DOHH2 (cell line): ENCODE results near the gene TCERG1L.

Source experiments
- H3F3A ChIP-seq: fragments of 200-600 bp; sonication (generic), shearing (Covaris generic); 2 replicates; pipeline ENCODE4 v1.6.0; 2016; ENCODE audit warnings: antibody characterized with exemption, mild to moderate bottlenecking; ENCODE audit not compliant: control insufficient read depth, insufficient read depth
- H3K27ac ChIP-seq: fragments of 200-600 bp; sonication (generic); 2 replicates; pipeline ENCODE4 v1.5.1; 2014; ENCODE audit warnings: low read depth, mild to moderate bottlenecking, low read length, moderate library complexity
- H3K27me3 ChIP-seq: fragments of 200-600 bp; sonication (generic); 2 replicates; pipeline ENCODE4 v1.6.1; 2014; ENCODE audit warnings: mild to moderate bottlenecking, low read length, mixed read lengths; ENCODE audit not compliant: control insufficient read depth
- H3K36me3 ChIP-seq: fragments of 200-600 bp; sonication (generic); 2 replicates; pipeline ENCODE4 v1.6.1; 2014; ENCODE audit warnings: mild to moderate bottlenecking, low read length, moderate library complexity, mixed read lengths; ENCODE audit not compliant: control insufficient read depth
- H3K4me1 ChIP-seq: fragments of 200-600 bp; sonication (generic); 2 replicates; pipeline ENCODE4 v1.6.1; 2014; ENCODE audit warnings: mild to moderate bottlenecking, low read length, mixed read lengths; ENCODE audit not compliant: control insufficient read depth
- H3K4me2 ChIP-seq: fragments of 200-600 bp; sonication (generic); 2 replicates; pipeline ENCODE4 v1.6.0; 2014; ENCODE audit warnings: mild to moderate bottlenecking, low read length, moderate library complexity
- H3K4me3 ChIP-seq: fragments of 200-600 bp; sonication (generic); 2 replicates; pipeline ENCODE4 v1.5.1; 2014; ENCODE audit warnings: mild to moderate bottlenecking, low read length, mixed read lengths
- H3K79me2 ChIP-seq: fragments of 200-600 bp; sonication (generic); 2 replicates; pipeline ENCODE4 v1.6.1; 2014; ENCODE audit warnings: mild to moderate bottlenecking, low read length, mixed read lengths; ENCODE audit not compliant: control insufficient read depth
- H3K9me2 ChIP-seq: fragments of 200-600 bp; sonication (generic); replicated peaks from 2 replicates; pipeline ENCODE4 v1.6.1; 2014; ENCODE audit warnings: mild to moderate bottlenecking, low read length, mixed read lengths; ENCODE audit not compliant: control insufficient read depth
- H3K9me3 ChIP-seq: fragments of 200-600 bp; sonication (generic); 2 replicates; pipeline ENCODE4 v1.6.1; 2014; ENCODE audit warnings: antibody characterized with exemption, low read length, mixed read lengths; ENCODE audit not compliant: control insufficient read depth, insufficient read depth
- H4K20me1 ChIP-seq: fragments of 200-600 bp; sonication (generic); 2 replicates; pipeline ENCODE4 v1.6.0; 2014; ENCODE audit warnings: low read depth, mild to moderate bottlenecking, antibody characterized with exemption, low read length, moderate library complexity; ENCODE audit not compliant: control insufficient read depth, insufficient read depth
- EZH2phosphoT487 ChIP-seq: fragments of 200-600 bp; sonication (generic); IDR thresholded peaks from 2 replicates; pipeline ENCODE4 v1.6.1; 2017; ENCODE audit warnings: borderline replicate concordance, mild to moderate bottlenecking, antibody characterized with exemption, low read length, moderate library complexity, mixed read lengths
- TF ChIP-seq, protein P1 (sequence below): fragments of 200-600 bp; sonication (generic); IDR thresholded peaks from one replicate; pipeline ENCODE4 v1.5.1; 2014; ENCODE audit warnings: antibody characterized with exemption, mild to moderate bottlenecking, low read depth, low read length; ENCODE audit not compliant: poor library complexity, severe bottlenecking

Gene TCERG1L

DNA sequence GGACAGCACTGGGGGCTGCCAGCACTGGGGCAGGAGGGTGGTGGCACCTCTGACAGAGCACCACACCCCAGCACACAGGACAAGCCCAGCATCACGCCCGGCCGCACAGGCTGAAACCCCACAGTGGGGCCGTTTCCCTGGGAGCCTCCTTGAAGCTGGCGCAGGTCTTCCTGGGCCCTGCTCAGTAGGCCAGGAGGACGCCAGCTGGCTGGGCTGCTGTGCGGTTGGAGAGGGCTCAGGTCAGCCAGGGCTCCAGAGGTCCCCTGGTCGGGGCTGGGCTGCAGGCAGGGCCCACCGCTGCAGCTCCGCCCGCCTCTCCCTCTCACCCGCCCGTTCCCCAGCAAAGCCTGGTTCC is 137.3 kb downstream of the TCERG1L start:
- no peak overlapping the region for H3K27ac ChIP-seq
- peaks cover 57% of the 10 kb centered on the region for H3K9me3 ChIP-seq
- no peaks in the 10 kb centered on the region for H3K27me3 ChIP-seq
- no peaks in the 10 kb centered on the region for H4K20me1 ChIP-seq
- H3K79me2 ChIP-seq: no peaks in the 10 kb centered on the region
- TF ChIP-seq, protein P1, sequence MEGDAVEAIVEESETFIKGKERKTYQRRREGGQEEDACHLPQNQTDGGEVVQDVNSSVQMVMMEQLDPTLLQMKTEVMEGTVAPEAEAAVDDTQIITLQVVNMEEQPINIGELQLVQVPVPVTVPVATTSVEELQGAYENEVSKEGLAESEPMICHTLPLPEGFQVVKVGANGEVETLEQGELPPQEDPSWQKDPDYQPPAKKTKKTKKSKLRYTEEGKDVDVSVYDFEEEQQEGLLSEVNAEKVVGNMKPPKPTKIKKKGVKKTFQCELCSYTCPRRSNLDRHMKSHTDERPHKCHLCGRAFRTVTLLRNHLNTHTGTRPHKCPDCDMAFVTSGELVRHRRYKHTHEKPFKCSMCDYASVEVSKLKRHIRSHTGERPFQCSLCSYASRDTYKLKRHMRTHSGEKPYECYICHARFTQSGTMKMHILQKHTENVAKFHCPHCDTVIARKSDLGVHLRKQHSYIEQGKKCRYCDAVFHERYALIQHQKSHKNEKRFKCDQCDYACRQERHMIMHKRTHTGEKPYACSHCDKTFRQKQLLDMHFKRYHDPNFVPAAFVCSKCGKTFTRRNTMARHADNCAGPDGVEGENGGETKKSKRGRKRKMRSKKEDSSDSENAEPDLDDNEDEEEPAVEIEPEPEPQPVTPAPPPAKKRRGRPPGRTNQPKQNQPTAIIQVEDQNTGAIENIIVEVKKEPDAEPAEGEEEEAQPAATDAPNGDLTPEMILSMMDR: no peak
- TF ChIP-seq EZH2phosphoT487: no peak
- H3K36me3 ChIP-seq: no peaks in the 10 kb centered on the region
- H3K4me1 ChIP-seq: no peaks in the 10 kb centered on the region
- H3F3A ChIP-seq: peaks cover 10% of the 10 kb centered on the region
- H3K4me2 ChIP-seq: no peak overlapping the region
- no peaks in the 10 kb centered on the region for H3K9me2 ChIP-seq
- H3K4me3 ChIP-seq: no peak overlapping the region

DNA sequence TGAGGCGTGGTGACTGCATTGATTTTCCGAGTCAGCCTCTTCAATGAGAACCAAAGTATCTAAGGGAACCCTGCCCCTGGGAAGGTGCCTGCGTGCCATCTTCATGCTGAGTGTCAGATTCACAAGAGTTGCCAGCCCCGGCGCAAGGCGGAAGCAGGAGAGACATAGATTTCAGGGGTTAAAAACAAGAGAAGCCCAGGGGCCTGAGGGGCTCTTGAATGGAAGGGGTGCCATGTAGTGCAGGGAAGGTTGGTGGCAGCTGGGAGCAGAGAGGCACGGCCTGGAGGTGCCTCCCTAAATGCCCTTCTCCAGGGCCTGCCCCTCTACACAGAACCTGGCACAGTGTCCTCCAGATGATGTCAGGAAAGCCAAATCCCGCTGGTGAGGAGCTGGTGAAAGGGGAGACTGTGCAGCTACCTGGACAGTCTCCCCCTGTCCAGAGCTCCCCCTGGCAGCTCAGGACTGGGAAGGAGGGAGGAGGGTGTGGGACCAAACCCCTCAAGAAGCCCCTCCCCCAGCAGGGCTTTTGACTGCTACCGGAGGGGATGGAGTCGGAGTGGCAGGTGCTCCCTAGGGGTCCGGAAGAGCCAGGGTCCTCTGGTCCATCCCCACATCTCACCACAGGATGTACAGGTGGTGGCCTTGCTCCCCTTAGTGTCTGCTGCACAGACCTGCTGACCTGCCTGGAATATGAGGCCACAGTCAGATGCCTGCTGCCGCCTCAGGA is 137.9 kb downstream of the TCERG1L start:
- TF ChIP-seq, protein P1: no peak
- TF ChIP-seq EZH2phosphoT487: no peak
- no peaks in the 10 kb centered on the region for H3K79me2 ChIP-seq
- H3K9me3 ChIP-seq: peaks cover 52% of the 10 kb centered on the region
- H3K36me3 ChIP-seq: no peaks in the 10 kb centered on the region
- H3K9me2 ChIP-seq: no peaks in the 10 kb centered on the region
- no peak overlapping the region for H3K27ac ChIP-seq
- peaks cover 10% of the 10 kb centered on the region for H3F3A ChIP-seq
- no peak overlapping the region for H3K4me2 ChIP-seq
- no peaks in the 10 kb centered on the region for H3K27me3 ChIP-seq
- H3K4me1 ChIP-seq: no peaks in the 10 kb centered on the region
- H4K20me1 ChIP-seq: no peaks in the 10 kb centered on the region
- H3K4me3 ChIP-seq: no peak overlapping the region

DNA sequence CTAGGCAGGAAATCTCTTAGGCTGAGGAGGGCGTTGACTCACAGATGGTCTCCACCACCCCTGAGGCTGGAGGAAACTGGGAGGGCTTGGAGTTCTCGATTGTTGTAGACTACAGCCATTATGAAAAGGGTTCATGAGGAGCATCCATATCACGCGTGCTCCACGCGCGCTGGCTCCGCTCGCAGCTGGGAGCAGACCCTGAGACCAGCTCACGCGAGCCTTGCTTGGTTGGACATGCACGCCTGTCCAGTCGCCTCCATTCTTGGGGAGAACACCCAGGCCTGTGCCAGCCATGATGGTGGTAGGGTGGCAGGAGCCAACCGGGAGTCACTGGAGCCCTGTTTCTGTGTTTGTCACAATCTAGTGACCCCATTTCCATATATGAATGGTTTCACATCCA is 139.1 kb downstream of the TCERG1L start:
- H3K79me2 ChIP-seq: no peaks in the 10 kb centered on the region

More for the DNA sequence above, 139.1 kb downstream of the TCERG1L start:
- Histone ChIP-seq H3K4me3 (no peak overlapping the region), H3K9me3 (peaks cover 41% of the 10 kb centered on the region), H3K4me1 (no peaks in the 10 kb centered on the region), H3K4me2 (no peak overlapping the region), H4K20me1 (no peaks in the 10 kb centered on the region), H3K9me2 (no peaks in the 10 kb centered on the region), H3K27me3 (no peaks in the 10 kb centered on the region), H3K36me3 (no peaks in the 10 kb centered on the region), H3K27ac (no peak overlapping the region), H3F3A (peaks cover 10% of the 10 kb centered on the region)
- TF ChIP-seq, protein P1: no peak
- no peak for TF ChIP-seq EZH2phosphoT487
